SK-N-SH (cell line): ENCODE measurements around the gene SYT3. TPM values are rescaled to one million over a fixed set of nuclear protein-coding genes. Genes with fewer than 3 reads are reported as not detected.

ENCODE experiments used
- CTCF ChIA-PET: fragments of 300-600, 350-600 bp; formaldehyde crosslinking; extraction: SDS; loops from one replicate; lab custom pipeline; 2021; lab: Yijun Ruan, JAX
- POLR2A ChIA-PET: fragments of 350-600 bp; sonication (Branson Sonifier 250); formaldehyde crosslinking; extraction: SDS; loops from one replicate; lab custom pipeline; 2020; ENCODE audit warnings: antibody characterized with exemption, inconsistent platforms; lab: Yijun Ruan, JAX
- DNase-seq: peaks from one replicate; pipeline ENCODE4 v3.0.0; 2012
- H2AFZ ChIP-seq: fragments of 200-600 bp; sonication (generic); 2 replicates; pipeline ENCODE4 v1.8.1; 2016; ENCODE audit warnings: antibody characterized with exemption, mild to moderate bottlenecking, low read depth
- H3F3A ChIP-seq: fragments of 200-600 bp; sonication (generic); replicated peaks from 2 replicates; pipeline ENCODE3; 2016; ENCODE audit warnings: antibody characterized with exemption, mild to moderate bottlenecking; ENCODE audit not compliant: insufficient read depth
- H3K27ac ChIP-seq, 2 experiments: fragments of 200-500 bp in 1 of 2; fragments of 200-600 bp in 1 of 2; sonication (Bioruptor generic) in 1 of 2; sonication (generic), shearing (Covaris generic) in 1 of 2; 2 replicates each; pipeline versions ENCODE4 v1.5.1 to v1.6.1; 2014 to 2016; ENCODE audit warnings: low read depth in 2 of 2, inconsistent platforms in 1 of 2, low read length in 1 of 2, mild to moderate bottlenecking in 1 of 2, mixed read lengths in 1 of 2
- H3K27me3 ChIP-seq: fragments of 200-600 bp; sonication (generic), shearing (Covaris generic); 2 replicates; pipeline ENCODE4 v1.6.1; 2016; ENCODE audit warnings: mixed run types; ENCODE audit not compliant: insufficient read depth
- H3K36me3 ChIP-seq, 2 experiments: fragments of 200-500 bp in 1 of 2; fragments of 200-600 bp in 1 of 2; sonication (Bioruptor generic) in 1 of 2; sonication (generic) in 1 of 2; replicated peaks in 1 of 2; 2 replicates each; pipeline versions ENCODE3 to v1.5.1; 2014 to 2016; ENCODE audit warnings: low read length in 1 of 2, mild to moderate bottlenecking in 1 of 2; ENCODE audit not compliant: insufficient read depth in 2 of 2, control insufficient read depth in 1 of 2
- H3K4me1 ChIP-seq, 2 experiments: fragments of 200-500 bp in 1 of 2; fragments of 200-600 bp in 1 of 2; sonication (Bioruptor generic) in 1 of 2; sonication (generic), shearing (Covaris generic) in 1 of 2; 2 replicates each; pipeline versions ENCODE4 v1.5.1 to v1.6.1; 2014 to 2016; ENCODE audit warnings: low read depth in 1 of 2, low read length in 1 of 2, mixed run types in 1 of 2; ENCODE audit not compliant: insufficient read depth in 2 of 2, control insufficient read depth in 1 of 2
- H3K4me2 ChIP-seq: fragments of 200-600 bp; sonication (generic), shearing (Covaris generic); 2 replicates; pipeline ENCODE4 v1.6.1; 2017; ENCODE audit warnings: mixed run types
- H3K4me3 ChIP-seq, 2 experiments: fragments of 200-500 bp in 1 of 2; fragments of 200-600 bp in 1 of 2; sonication (Bioruptor generic) in 1 of 2; sonication (generic), shearing (Covaris generic) in 1 of 2; 2 replicates each; pipeline versions ENCODE4 v1.5.1 to v1.8.1; 2014 to 2016; ENCODE audit warnings: low read depth in 2 of 2, inconsistent platforms in 1 of 2, low read length in 1 of 2, mild to moderate bottlenecking in 1 of 2, mixed read lengths in 1 of 2, moderate library complexity in 1 of 2
- H3K79me2 ChIP-seq: fragments of 200-600 bp; sonication (generic); 2 replicates; pipeline ENCODE4 v1.8.1; 2017; ENCODE audit warnings: mild to moderate bottlenecking; ENCODE audit not compliant: insufficient read depth
- H3K9ac ChIP-seq: fragments of 200-600 bp; sonication (generic); 2 replicates; pipeline ENCODE4 v1.6.1; 2017; ENCODE audit warnings: mixed run types
- H3K9me2 ChIP-seq: fragments of 200-600 bp; sonication (generic); 2 replicates; pipeline ENCODE4 v1.6.1; 2017; ENCODE audit warnings: mixed run types
- H3K9me3 ChIP-seq: fragments of 200-600 bp; sonication (generic); 2 replicates; pipeline ENCODE4 v1.6.1; 2017; ENCODE audit warnings: mixed run types, mild to moderate bottlenecking, moderate library complexity
- H4K20me1 ChIP-seq: fragments of 200-600 bp; sonication (generic); 2 replicates; pipeline ENCODE4 v1.6.1; 2017; ENCODE audit warnings: mild to moderate bottlenecking, mixed run types; ENCODE audit not compliant: insufficient read depth
- EZH2phosphoT487 ChIP-seq: fragments of 200-600 bp; sonication (generic); IDR thresholded peaks from 2 replicates; pipeline ENCODE4 v1.6.1; 2017; ENCODE audit warnings: low read depth, mixed run types, mild to moderate bottlenecking, antibody characterized with exemption, moderate library complexity, borderline replicate concordance
- GABPA ChIP-seq: IDR thresholded peaks from 2 replicates; pipeline ENCODE4 v1.4.0; 2012; ENCODE audit warnings: low read depth, mild to moderate bottlenecking
- MEF2A ChIP-seq: IDR thresholded peaks from 2 replicates; pipeline ENCODE4 v1.4.0; 2012; ENCODE audit warnings: low read depth, borderline replicate concordance
- SIN3A ChIP-seq: IDR thresholded peaks from 2 replicates; pipeline ENCODE4 v1.6.1; 2012; ENCODE audit warnings: low read depth, mild to moderate bottlenecking, low read length, moderate library complexity, borderline replicate concordance
- TAF1 ChIP-seq: IDR thresholded peaks from 2 replicates; pipeline ENCODE4 v1.6.1; 2012; ENCODE audit warnings: low read depth, mild to moderate bottlenecking, low read length, moderate library complexity, borderline replicate concordance
- USF1 ChIP-seq: IDR thresholded peaks from 2 replicates; pipeline ENCODE4 v1.4.0; 2012; ENCODE audit warnings: low read depth, borderline replicate concordance
- ZBTB33 ChIP-seq: IDR thresholded peaks from 2 replicates; pipeline ENCODE4 v1.4.0; 2012; ENCODE audit warnings: low read depth, borderline replicate concordance
- WGBS: methylation state at CpG from one replicate; pipeline ENCODE4 v1.1.6; 2017; ENCODE audit warnings: low lambda C conversion rate; 5-methylcytosine and 5-hydroxymethylcytosine counted together
- polyA plus RNA-seq, 3 experiments: library from polyadenylated mRNA; depleted of rRNA; stranded (reverse); fragments of >200 nt; gene quantifications; 2 replicates each; pipeline ENCODE4 v1.2.3, GENCODE V29; 2012
- TF ChIP-seq, protein P1 (sequence below): fragments of 200-600 bp; sonication (generic); IDR thresholded peaks from 2 replicates; pipeline ENCODE4 v1.6.1; 2017; ENCODE audit warnings: antibody characterized with exemption, mild to moderate bottlenecking, moderate library complexity
- TF ChIP-seq, protein P2 (sequence below): fragments of 150-350 bp; IDR thresholded peaks from 2 replicates; pipeline ENCODE4 v1.6.1; 2016; ENCODE audit warnings: mild to moderate bottlenecking, low read depth, low read length
- TF ChIP-seq, protein P3 (sequence below): IDR thresholded peaks from 2 replicates; pipeline ENCODE4; 2012

Gene SYT3
- polyA plus RNA-seq, 1 of the 3 experiments (the other 2 are of a cell fraction), result 0.94 TPM

DNA sequence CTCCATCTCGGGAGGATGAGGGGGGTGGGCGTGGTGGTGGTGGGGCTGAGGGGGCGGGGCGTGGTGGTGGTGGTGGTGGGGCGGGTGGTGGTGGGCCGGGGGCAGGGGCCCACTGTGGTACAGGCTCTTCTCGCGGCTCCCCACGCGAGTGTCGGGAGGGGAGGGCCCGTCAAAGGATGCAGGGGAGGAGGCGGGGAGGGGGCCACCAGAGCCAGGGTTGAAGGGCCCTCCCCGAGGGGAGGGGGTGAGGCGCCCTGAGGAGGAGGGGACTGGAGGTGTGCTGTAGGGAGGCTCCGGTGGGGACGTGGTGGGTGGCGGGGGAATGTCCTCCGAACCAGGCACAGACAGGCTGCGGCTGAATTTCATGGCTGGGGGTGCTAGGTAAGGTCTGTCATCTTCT is 29.2 kb upstream of the SYT3 start:
- no peak overlapping the region for H3K4me2 ChIP-seq
- H3K36me3 ChIP-seq, result no peaks in the 10 kb centered on the region
- H3K27ac ChIP-seq, result no peak overlapping the region
- H3K79me2 ChIP-seq, result no peaks in the 10 kb centered on the region
- H3K9ac ChIP-seq, result no peak overlapping the region
- H3K4me1 ChIP-seq, result no peaks in the 10 kb centered on the region
- TF ChIP-seq GABPA (no peak), TAF1 (no peak), MEF2A (no peak), USF1 (no peak), EZH2phosphoT487 (no peak), SIN3A (no peak), ZBTB33 (no peak)
- TF ChIP-seq, protein P1, sequence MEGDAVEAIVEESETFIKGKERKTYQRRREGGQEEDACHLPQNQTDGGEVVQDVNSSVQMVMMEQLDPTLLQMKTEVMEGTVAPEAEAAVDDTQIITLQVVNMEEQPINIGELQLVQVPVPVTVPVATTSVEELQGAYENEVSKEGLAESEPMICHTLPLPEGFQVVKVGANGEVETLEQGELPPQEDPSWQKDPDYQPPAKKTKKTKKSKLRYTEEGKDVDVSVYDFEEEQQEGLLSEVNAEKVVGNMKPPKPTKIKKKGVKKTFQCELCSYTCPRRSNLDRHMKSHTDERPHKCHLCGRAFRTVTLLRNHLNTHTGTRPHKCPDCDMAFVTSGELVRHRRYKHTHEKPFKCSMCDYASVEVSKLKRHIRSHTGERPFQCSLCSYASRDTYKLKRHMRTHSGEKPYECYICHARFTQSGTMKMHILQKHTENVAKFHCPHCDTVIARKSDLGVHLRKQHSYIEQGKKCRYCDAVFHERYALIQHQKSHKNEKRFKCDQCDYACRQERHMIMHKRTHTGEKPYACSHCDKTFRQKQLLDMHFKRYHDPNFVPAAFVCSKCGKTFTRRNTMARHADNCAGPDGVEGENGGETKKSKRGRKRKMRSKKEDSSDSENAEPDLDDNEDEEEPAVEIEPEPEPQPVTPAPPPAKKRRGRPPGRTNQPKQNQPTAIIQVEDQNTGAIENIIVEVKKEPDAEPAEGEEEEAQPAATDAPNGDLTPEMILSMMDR, result no peak
- TF ChIP-seq, protein P2, sequence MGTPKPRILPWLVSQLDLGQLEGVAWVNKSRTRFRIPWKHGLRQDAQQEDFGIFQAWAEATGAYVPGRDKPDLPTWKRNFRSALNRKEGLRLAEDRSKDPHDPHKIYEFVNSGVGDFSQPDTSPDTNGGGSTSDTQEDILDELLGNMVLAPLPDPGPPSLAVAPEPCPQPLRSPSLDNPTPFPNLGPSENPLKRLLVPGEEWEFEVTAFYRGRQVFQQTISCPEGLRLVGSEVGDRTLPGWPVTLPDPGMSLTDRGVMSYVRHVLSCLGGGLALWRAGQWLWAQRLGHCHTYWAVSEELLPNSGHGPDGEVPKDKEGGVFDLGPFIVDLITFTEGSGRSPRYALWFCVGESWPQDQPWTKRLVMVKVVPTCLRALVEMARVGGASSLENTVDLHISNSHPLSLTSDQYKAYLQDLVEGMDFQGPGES, result no peak
- TF ChIP-seq, protein P3, sequence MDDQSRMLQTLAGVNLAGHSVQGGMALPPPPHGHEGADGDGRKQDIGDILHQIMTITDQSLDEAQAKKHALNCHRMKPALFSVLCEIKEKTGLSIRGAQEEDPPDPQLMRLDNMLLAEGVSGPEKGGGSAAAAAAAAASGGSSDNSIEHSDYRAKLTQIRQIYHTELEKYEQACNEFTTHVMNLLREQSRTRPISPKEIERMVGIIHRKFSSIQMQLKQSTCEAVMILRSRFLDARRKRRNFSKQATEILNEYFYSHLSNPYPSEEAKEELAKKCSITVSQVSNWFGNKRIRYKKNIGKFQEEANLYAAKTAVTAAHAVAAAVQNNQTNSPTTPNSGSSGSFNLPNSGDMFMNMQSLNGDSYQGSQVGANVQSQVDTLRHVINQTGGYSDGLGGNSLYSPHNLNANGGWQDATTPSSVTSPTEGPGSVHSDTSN, result no peak
- no peaks in the 10 kb centered on the region for H4K20me1 ChIP-seq
- no peak for DNase-seq
- no peaks in the 10 kb centered on the region for H3K9me3 ChIP-seq
- CTCF ChIA-PET, result interaction anchor here (0.6 to 3.7 kb wide), 20 partner anchors 9 to 129 kb away, joined by 3 to 44 read pairs (median 6); partner anchors contain the start of genes C19orf81 and CLEC11A
- no peak overlapping the region for H2AFZ ChIP-seq
- WGBS, result 67% methylated on average over 19 of the region's 20 CpGs
- no peaks in the 10 kb centered on the region for H3F3A ChIP-seq
- H3K9me2 ChIP-seq, result no peaks in the 10 kb centered on the region
- no peak overlapping the region for H3K4me3 ChIP-seq
- POLR2A ChIA-PET, result no interaction called here
- no peaks in the 10 kb centered on the region for H3K27me3 ChIP-seq
